Neural cell (in vitro differentiated cells): Measurements from ENCODE around the gene CLEC19A.

ENCODE experiments used
- CTCF ChIP-seq: fragments of 450-650 bp; IDR thresholded peaks from 2 replicates; pipeline ENCODE4 v1.5.1; 2014; ENCODE audit warnings: antibody characterized with exemption, mild to moderate bottlenecking, moderate library complexity; ENCODE audit not compliant: poor library complexity, severe bottlenecking
- EP300 ChIP-seq: fragments of 450-650 bp; conservative IDR thresholded peaks from 2 replicates; pipeline ENCODE4 v1.6.1; 2014; ENCODE audit warnings: antibody characterized with exemption, mild to moderate bottlenecking, moderate library complexity; ENCODE audit not compliant: poor library complexity, severe bottlenecking
- EZH2 ChIP-seq: fragments of 200-600, 300-800 bp; shearing (Covaris generic), sonication (generic); IDR thresholded peaks from 2 replicates; pipeline ENCODE4 v1.6.1; 2014; ENCODE audit warnings: antibody characterized with exemption, low read length, borderline replicate concordance, mild to moderate bottlenecking; ENCODE audit not compliant: insufficient read depth, poor library complexity, severe bottlenecking
- POLR2AphosphoS5 ChIP-seq: IDR thresholded peaks from 2 replicates; pipeline ENCODE4 v1.6.1; 2012
- TAF1 ChIP-seq: IDR thresholded peaks from 2 replicates; pipeline ENCODE4 v1.6.1; 2012; ENCODE audit warnings: low read depth

- TF ChIP-seq EZH2 (no peak), POLR2AphosphoS5 (no peak), CTCF (no peak), EP300 (no peak), TAF1 (no peak)
These were observed 3.4 kb upstream of the CLEC19A start for GRCh38 chr16:19282101-19282500.
